Transverse colon (tissue), 3 donors: ENCODE data around the gene RNF215.

Experiments used
- CTCF ChIP-seq, 5 experiments: fragments of 200-600 bp in 3 of 5; fragments of 450-650 bp in 2 of 5; sonication (generic) in 3 of 5; IDR thresholded peaks; 1 replicate in 2 of 5; 2 replicates in 3 of 5; pipeline ENCODE4 v1.5.1; 2016 to 2017; ENCODE audit warnings: antibody characterized with exemption in 5 of 5, inconsistent platforms in 3 of 5, mild to moderate bottlenecking in 2 of 5, moderate library complexity in 1 of 5
- POLR2A ChIP-seq: fragments of 450-650 bp; IDR thresholded peaks from one replicate; pipeline ENCODE4 v1.6.1; 2016; ENCODE audit warnings: antibody characterized with exemption, mild to moderate bottlenecking, moderate library complexity

- TF ChIP-seq CTCF (IDR thresholded peaks at IDR 0.05) (no peak), POLR2A (no peak)
These were observed 4.2 kb downstream of the RNF215 start for GRCh38 chr22:30383061-30383460.
